Measurements from ENCODE around the gene PDSS2. TPM values are rescaled to one million over a fixed set of nuclear protein-coding genes. Genes with fewer than 3 reads are reported as not detected.

PDSS2 gene
- polyA plus RNA-seq, 3 donors: 10.1 to 13.9 (median 13.3) TPM

DNA sequence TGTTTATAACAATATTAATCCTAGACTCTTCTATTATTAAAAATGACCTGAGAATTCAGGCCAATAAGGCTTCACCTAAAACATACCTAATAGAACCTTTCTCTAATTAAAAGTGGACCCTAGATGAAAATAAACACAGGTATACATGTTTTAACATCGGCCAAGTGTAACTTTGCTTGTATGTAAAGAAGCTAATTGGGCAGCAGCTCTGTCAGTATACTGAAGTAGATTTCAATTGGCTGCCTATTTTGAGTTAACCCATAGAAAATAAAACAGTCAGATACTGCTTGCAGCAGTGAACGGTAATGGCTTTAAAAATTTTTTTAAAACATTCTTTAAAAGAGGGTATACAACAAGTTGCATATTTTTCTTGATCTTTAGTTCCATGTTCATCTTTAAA is 67.3 kb downstream of the PDSS2 start:
- H3K4me1 Mint-ChIP-seq: no peaks in the 10 kb centered on the region

DNA sequence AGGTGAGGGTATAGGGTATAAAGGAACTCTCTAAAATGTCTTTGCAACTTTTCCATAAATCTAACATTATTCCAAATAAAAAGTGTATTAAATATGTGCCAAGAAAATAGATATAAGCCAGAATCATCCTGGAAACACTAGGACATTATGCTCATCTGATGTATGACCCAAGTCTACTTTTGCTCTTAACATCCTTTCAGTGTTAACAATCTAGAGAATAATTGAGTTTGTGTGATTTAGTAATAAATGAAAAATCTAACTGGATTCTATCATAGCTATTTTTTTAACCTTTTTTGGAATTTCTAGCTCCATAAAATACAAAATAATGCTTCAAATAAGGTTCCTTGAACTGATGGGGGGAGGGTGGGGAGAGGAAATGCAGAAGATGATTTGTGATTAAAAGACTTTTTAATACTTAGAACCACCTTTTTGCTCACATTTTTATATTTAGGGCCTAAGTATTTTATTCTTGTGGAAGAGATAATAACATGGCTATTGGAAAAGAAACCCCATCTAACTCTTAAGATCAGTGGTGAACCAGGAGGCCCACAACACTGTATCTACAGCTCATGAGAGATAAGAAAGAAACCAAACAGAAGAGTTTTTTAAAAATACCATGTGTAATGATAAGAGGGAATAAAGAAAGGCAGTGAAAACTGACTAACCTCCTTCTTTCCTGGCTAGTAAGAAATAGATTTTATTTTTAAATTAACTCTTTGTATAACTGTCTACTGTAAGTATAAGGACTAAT is 68.5 kb downstream of the PDSS2 start:
- H3K36me3 Mint-ChIP-seq: peaks cover 21 to 27% of the 10 kb centered on the region in 2 donors
- Histone ChIP-seq H3K79me2 (ENCODE audit: insufficient read depth, low read length) (no peaks in the 10 kb centered on the region), H3K9ac (ENCODE audit: insufficient read depth, low read length, poor library complexity, severe bottlenecking) (no peak overlapping the region), H3K4me1 (ENCODE audit: control insufficient read depth in 1 of 2, insufficient read depth in 2 of 2, low read length in 2 of 2) (no peaks in the 10 kb centered on the region), H3K27me3 (ENCODE audit: control insufficient read depth in 2 of 2, insufficient read depth in 2 of 2, low read length in 2 of 2) (no peaks in the 10 kb centered on the region), H2AFZ (ENCODE audit: insufficient read depth, low read depth, low read length, poor library complexity, severe bottlenecking) (no peak overlapping the region), H3K4me3 (replicated peaks in 1 of 3; ENCODE audit: low read depth in 2 of 3, low read length in 3 of 3) (no peak overlapping the region), H3K27ac (ENCODE audit: low read depth in 1 of 2, low read length in 2 of 2) (no peak overlapping the region), H3K9me3 (replicated peaks in 1 of 2; ENCODE audit: control insufficient read depth in 1 of 2, insufficient read depth in 1 of 2, low read length in 2 of 2) (peaks cover 4 to 24% of the 10 kb centered on the region in 2 donors), H4K20me1 (ENCODE audit: insufficient read depth, low read length) (no peaks in the 10 kb centered on the region), H3K4me2 (replicated peaks; ENCODE audit: extremely low read depth, low read length, poor library complexity, severe bottlenecking) (no peak overlapping the region), H3K36me3 (replicated peaks in 1 of 2; ENCODE audit: control insufficient read depth in 1 of 2, insufficient read depth in 2 of 2, low read length in 2 of 2) (peaks cover 0 to 13% of the 10 kb centered on the region in 2 donors)
- H3K27ac Mint-ChIP-seq: no peak overlapping the region
- H3K27me3 Mint-ChIP-seq (ENCODE audit: low read depth in 3 of 3): no peaks in the 10 kb centered on the region
- DNase-seq: no peak
- no peaks in the 10 kb centered on the region for H3K4me1 Mint-ChIP-seq
- peaks cover 8 to 30% (median 17%) of the 10 kb centered on the region in 7 donors for H3K9me3 Mint-ChIP-seq
- intact Hi-C loops (cut with micrococcal nuclease): no loop called here
- TF ChIP-seq, protein P1, sequence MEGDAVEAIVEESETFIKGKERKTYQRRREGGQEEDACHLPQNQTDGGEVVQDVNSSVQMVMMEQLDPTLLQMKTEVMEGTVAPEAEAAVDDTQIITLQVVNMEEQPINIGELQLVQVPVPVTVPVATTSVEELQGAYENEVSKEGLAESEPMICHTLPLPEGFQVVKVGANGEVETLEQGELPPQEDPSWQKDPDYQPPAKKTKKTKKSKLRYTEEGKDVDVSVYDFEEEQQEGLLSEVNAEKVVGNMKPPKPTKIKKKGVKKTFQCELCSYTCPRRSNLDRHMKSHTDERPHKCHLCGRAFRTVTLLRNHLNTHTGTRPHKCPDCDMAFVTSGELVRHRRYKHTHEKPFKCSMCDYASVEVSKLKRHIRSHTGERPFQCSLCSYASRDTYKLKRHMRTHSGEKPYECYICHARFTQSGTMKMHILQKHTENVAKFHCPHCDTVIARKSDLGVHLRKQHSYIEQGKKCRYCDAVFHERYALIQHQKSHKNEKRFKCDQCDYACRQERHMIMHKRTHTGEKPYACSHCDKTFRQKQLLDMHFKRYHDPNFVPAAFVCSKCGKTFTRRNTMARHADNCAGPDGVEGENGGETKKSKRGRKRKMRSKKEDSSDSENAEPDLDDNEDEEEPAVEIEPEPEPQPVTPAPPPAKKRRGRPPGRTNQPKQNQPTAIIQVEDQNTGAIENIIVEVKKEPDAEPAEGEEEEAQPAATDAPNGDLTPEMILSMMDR (IDR thresholded peaks at IDR 0.05): no peak
- no peak overlapping the region for H3K4me3 Mint-ChIP-seq

More for the DNA sequence above, 67.3 kb downstream of the PDSS2 start:
- no peak overlapping the region for H3K4me3 ChIP-seq (replicated peaks in 1 of 3; ENCODE audit: low read depth in 2 of 3, low read length in 3 of 3)
- intact Hi-C loops (cut with micrococcal nuclease): no loop called here
- H2AFZ ChIP-seq (ENCODE audit: insufficient read depth, low read depth, low read length, poor library complexity, severe bottlenecking): no peak overlapping the region
- no CpG with 5 or more reads among the region's 2 CpGs for WGBS (ENCODE audit: insufficient coverage)
- no peak overlapping the region for H3K27ac ChIP-seq (ENCODE audit: low read depth in 1 of 2, low read length in 2 of 2)
- H3K27me3 ChIP-seq (ENCODE audit: control insufficient read depth in 2 of 2, insufficient read depth in 2 of 2, low read length in 2 of 2): no peaks in the 10 kb centered on the region
- H3K9ac ChIP-seq (ENCODE audit: insufficient read depth, low read length, poor library complexity, severe bottlenecking): no peak overlapping the region
- H3K4me1 ChIP-seq (ENCODE audit: control insufficient read depth in 1 of 2, insufficient read depth in 2 of 2, low read length in 2 of 2): no peaks in the 10 kb centered on the region
- peaks cover 0 to 13% of the 10 kb centered on the region in 2 donors for H3K36me3 ChIP-seq (replicated peaks in 1 of 2; ENCODE audit: control insufficient read depth in 1 of 2, insufficient read depth in 2 of 2, low read length in 2 of 2)
- no peak for DNase-seq
- Mint-ChIP-seq H3K36me3 (peaks cover 22 to 31% of the 10 kb centered on the region in 2 donors), H3K9me3 (peaks cover 8 to 36% (median 19%) of the 10 kb centered on the region in 7 donors), H3K4me3 (no peak overlapping the region), H3K27ac (no peak overlapping the region), H3K27me3 (ENCODE audit: low read depth in 3 of 3) (no peaks in the 10 kb centered on the region)
- H3K79me2 ChIP-seq (ENCODE audit: insufficient read depth, low read length): no peaks in the 10 kb centered on the region
- no peaks in the 10 kb centered on the region for H4K20me1 ChIP-seq (ENCODE audit: insufficient read depth, low read length)
- TF ChIP-seq, protein P1 (IDR thresholded peaks at IDR 0.05): no peak
- no peak overlapping the region for H3K4me2 ChIP-seq (replicated peaks; ENCODE audit: extremely low read depth, low read length, poor library complexity, severe bottlenecking)
- H3K9me3 ChIP-seq (replicated peaks in 1 of 2; ENCODE audit: control insufficient read depth in 1 of 2, insufficient read depth in 1 of 2, low read length in 2 of 2): peaks cover 10 to 29% of the 10 kb centered on the region in 2 donors
